Neural crest cell (in vitro differentiated cells): ENCODE data around the gene TOGARAM1. TPM values are rescaled to one million over a fixed set of nuclear protein-coding genes. Genes with fewer than 3 reads are reported as not detected.
A peak's percentile ranks its signal among the peaks of the same experiment; 100 is the strongest.

Experiments
- DNase-seq: peaks from one replicate; pipeline ENCODE4 v3.0.0; 2021; ENCODE audit warnings: low read depth, mixed read lengths, low spot score
- H3K27ac Mint-ChIP-seq: one replicate; pipeline ENCODE4 v1.8.0; 2021; ENCODE audit warnings: mild to moderate bottlenecking, mixed read lengths; ENCODE audit not compliant: unreplicated experiment
- H3K27me3 Mint-ChIP-seq: 2 replicates; pipeline ENCODE4 v1.8.0; 2021; ENCODE audit warnings: low read depth, mild to moderate bottlenecking, mixed read lengths
- H3K36me3 Mint-ChIP-seq: 2 replicates; pipeline ENCODE4 v1.8.0; 2021; ENCODE audit warnings: low read depth, mild to moderate bottlenecking, mixed read lengths
- H3K4me1 Mint-ChIP-seq: 2 replicates; pipeline ENCODE4 v1.8.0; 2021; ENCODE audit warnings: mixed read lengths
- H3K4me3 Mint-ChIP-seq: one replicate; pipeline ENCODE4 v1.8.0; 2021; ENCODE audit warnings: mild to moderate bottlenecking, mixed read lengths
- H3K9me3 Mint-ChIP-seq: 2 replicates; pipeline ENCODE4 v1.8.0; 2021; ENCODE audit warnings: mixed read lengths
- CTCF ChIP-seq: fragments of 200-600 bp; sonication (generic); conservative IDR thresholded peaks from 2 replicates; pipeline ENCODE4 v1.5.0; 2021; ENCODE audit warnings: antibody characterized with exemption, mild to moderate bottlenecking
- long read RNA-seq: library from polyadenylated mRNA; unstranded; transcript quantifications from one replicate; pipeline ENCODE4 v2.0.0, GENCODE V29; 2020
- total RNA-seq: library from RNA; stranded (reverse); gene quantifications from 2 replicates; pipeline ENCODE4 v1.2.1, GENCODE V29; 2021

TOGARAM1 gene, protein sequence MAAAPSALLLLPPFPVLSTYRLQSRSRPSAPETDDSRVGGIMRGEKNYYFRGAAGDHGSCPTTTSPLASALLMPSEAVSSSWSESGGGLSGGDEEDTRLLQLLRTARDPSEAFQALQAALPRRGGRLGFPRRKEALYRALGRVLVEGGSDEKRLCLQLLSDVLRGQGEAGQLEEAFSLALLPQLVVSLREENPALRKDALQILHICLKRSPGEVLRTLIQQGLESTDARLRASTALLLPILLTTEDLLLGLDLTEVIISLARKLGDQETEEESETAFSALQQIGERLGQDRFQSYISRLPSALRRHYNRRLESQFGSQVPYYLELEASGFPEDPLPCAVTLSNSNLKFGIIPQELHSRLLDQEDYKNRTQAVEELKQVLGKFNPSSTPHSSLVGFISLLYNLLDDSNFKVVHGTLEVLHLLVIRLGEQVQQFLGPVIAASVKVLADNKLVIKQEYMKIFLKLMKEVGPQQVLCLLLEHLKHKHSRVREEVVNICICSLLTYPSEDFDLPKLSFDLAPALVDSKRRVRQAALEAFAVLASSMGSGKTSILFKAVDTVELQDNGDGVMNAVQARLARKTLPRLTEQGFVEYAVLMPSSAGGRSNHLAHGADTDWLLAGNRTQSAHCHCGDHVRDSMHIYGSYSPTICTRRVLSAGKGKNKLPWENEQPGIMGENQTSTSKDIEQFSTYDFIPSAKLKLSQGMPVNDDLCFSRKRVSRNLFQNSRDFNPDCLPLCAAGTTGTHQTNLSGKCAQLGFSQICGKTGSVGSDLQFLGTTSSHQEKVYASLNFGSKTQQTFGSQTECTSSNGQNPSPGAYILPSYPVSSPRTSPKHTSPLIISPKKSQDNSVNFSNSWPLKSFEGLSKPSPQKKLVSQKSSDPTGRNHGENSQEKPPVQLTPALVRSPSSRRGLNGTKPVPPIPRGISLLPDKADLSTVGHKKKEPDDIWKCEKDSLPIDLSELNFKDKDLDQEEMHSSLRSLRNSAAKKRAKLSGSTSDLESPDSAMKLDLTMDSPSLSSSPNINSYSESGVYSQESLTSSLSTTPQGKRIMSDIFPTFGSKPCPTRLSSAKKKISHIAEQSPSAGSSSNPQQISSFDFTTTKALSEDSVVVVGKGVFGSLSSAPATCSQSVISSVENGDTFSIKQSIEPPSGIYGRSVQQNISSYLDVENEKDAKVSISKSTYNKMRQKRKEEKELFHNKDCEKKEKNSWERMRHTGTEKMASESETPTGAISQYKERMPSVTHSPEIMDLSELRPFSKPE (N-terminal part only)
- total RNA-seq: 14.2 and 15.7 TPM in 2 replicates
- long read RNA-seq, full-length matches to known transcripts: 5 of 50 reads
- long read RNA-seq, partial matches to known transcripts: 23 of 50 reads
- long read RNA-seq, other reads (novel, unspliced or antisense): 22 of 50 reads

- no peaks in the 10 kb centered on the region for H3K9me3 Mint-ChIP-seq
Observed at GRCh38 chr14:44961554-44962333, at the start of gene TOGARAM1, which contains the start of gene KLHL28. TOGARAM1 (plus strand) TSS chr14:44962190; CDS start chr14:44962422, 232 bp downstream. KLHL28 (minus strand) TSS chr14:44961947; CDS start chr14:44945928, 16,019 bp downstream.

GRCh38 chr14:44914849-44915248, 47.1 kb upstream of the TOGARAM1 start:
- no peaks in the 10 kb centered on the region for H3K27me3 Mint-ChIP-seq
- no peak for TF ChIP-seq CTCF
- no peak overlapping the region for H3K4me3 Mint-ChIP-seq
- no peaks in the 10 kb centered on the region for H3K9me3 Mint-ChIP-seq
- no peak overlapping the region for H3K27ac Mint-ChIP-seq
- H3K4me1 Mint-ChIP-seq: no peaks in the 10 kb centered on the region
- DNase-seq: no peak
- H3K36me3 Mint-ChIP-seq: no peaks in the 10 kb centered on the region

More at GRCh38 chr14:44961554-44962333, at the start of gene TOGARAM1, which contains the start of gene KLHL28:
- DNase-seq: peak; percentile 84
- no peak within 1 kb of the TSS for H3K27ac Mint-ChIP-seq
- H3K4me3 Mint-ChIP-seq: no peak within 1 kb of the TSS
- no peak for TF ChIP-seq CTCF
- peaks cover 47% of the 10 kb centered on the region for H3K4me1 Mint-ChIP-seq
- no peaks in the 10 kb centered on the region for H3K27me3 Mint-ChIP-seq
- H3K36me3 Mint-ChIP-seq: no peaks in the 10 kb centered on the region

GRCh38 chr14:44928793-44929192, 33.2 kb upstream of the TOGARAM1 start:
- Mint-ChIP-seq H3K4me1 (no peaks in the 10 kb centered on the region), H3K36me3 (no peaks in the 10 kb centered on the region), H3K9me3 (no peaks in the 10 kb centered on the region), H3K27ac (no peak overlapping the region), H3K4me3 (no peak overlapping the region), H3K27me3 (no peaks in the 10 kb centered on the region)
- no peak for DNase-seq
- TF ChIP-seq CTCF: no peak

DNA sequence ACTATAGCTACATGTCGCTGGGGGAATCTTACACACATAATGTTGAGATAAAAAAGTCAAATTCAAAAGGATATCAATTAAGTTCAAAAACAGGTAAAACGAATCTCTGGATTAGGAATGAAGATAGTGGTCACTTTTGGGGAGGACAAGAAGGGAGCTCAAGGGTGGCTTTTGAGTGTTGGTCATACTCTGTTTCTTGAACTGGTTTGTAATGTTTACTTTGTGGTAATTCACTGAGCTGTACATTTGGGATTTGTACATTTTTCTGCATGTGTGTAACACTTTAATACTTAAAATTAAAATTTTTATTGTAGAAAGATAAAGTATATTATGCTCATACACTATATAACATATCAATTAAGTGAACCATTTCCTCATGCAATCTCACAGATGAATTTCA, 26.8 kb upstream of the TOGARAM1 start:
- H3K36me3 Mint-ChIP-seq: peaks cover 32% of the 10 kb centered on the region
- no peak overlapping the region for H3K4me3 Mint-ChIP-seq
- peaks cover 10% of the 10 kb centered on the region for H3K9me3 Mint-ChIP-seq
- no peak for TF ChIP-seq CTCF
- no peaks in the 10 kb centered on the region for H3K27me3 Mint-ChIP-seq
- no peaks in the 10 kb centered on the region for H3K4me1 Mint-ChIP-seq
- peak overlapping the region; percentile 68 for H3K27ac Mint-ChIP-seq
- DNase-seq: no peak
